22Rv1 (cell line): ENCODE data around the gene COL12A1.

Experiments
- CTCF ChIP-seq: fragments of 450-650 bp; IDR thresholded peaks from 2 replicates; pipeline ENCODE4 v1.5.1; 2017; ENCODE audit warnings: mild to moderate bottlenecking
- ZFX ChIP-seq: fragments of 450-650 bp; IDR thresholded peaks from 2 replicates; pipeline ENCODE4 v1.6.1; 2017; ENCODE audit warnings: antibody characterized with exemption, borderline replicate concordance

- no peak for TF ChIP-seq CTCF
- TF ChIP-seq ZFX, result no peak
Measured at GRCh38 chr6:75114806-75115205, 91.0 kb downstream of the COL12A1 start.
